ENCODE measurements around the gene CDH4.

GRCh38 chr20:61881416-61881815 lies 629.4 kb downstream of the CDH4 start:
- TF ChIP-seq POLR2A (IDR thresholded peaks at IDR 0.05), result no peak
- TF ChIP-seq POLR2AphosphoS5 (IDR thresholded peaks at IDR 0.05), result no peak
